Left renal cortex interstitium (tissue), 4 donors: ENCODE data around the gene KCNH4. TPM values are rescaled to one million over a fixed set of nuclear protein-coding genes. Genes with fewer than 3 reads are reported as not detected.
"Not testable (repeated sequence)": the region's sequence is repeated elsewhere in the genome, so short reads cannot be mapped to it uniquely, and the experiment has no call there.

Experiments
- DNase-seq, 4 donors: peaks; one replicate each; pipeline ENCODE4 v3.0.0-alpha.2; 2013; ENCODE audit warnings: low read depth in 4 of 4, low spot score in 2 of 4, missing footprints in 1 of 4
- polyA plus RNA-seq, 4 donors: library from polyadenylated mRNA; unstranded; fragments of 120-200 nt; gene quantifications; one replicate each; pipeline ENCODE4 v1.2.1, GENCODE V29; 2013; ENCODE audit not compliant: insufficient read length in 4 of 4

Gene KCNH4
- polyA plus RNA-seq, 4 donors = 0.03 to 0.09 (median 0.06) TPM

GRCh38 chr17:42142371-42142896 lies 38.5 kb downstream of the KCNH4 start:
- no peak for DNase-seq

- DNase-seq = no peak
Observed at GRCh38 chr17:42141382-42141781, 39.6 kb downstream of the KCNH4 start.

- DNase-seq = not testable (repeated sequence)
Observed at GRCh38 chr17:42140690-42141089, 40.3 kb downstream of the KCNH4 start.

- no peak for DNase-seq
Observed at GRCh38 chr17:42138749-42139492, 42.0 kb downstream of the KCNH4 start.

GRCh38 chr17:42136654-42137051 lies 44.3 kb downstream of the KCNH4 start:
- DNase-seq = no peak

- no peak for DNase-seq
Observed at GRCh38 chr17:42135664-42136653, 45.0 kb downstream of the KCNH4 start.

GRCh38 chr17:42135151-42135550 lies 45.8 kb downstream of the KCNH4 start:
- no peak for DNase-seq

- DNase-seq = no peak
Observed at GRCh38 chr17:42133461-42134041, 47.4 kb downstream of the KCNH4 start.

- DNase-seq = no peak
Observed at GRCh38 chr17:42132941-42133340, 48.0 kb downstream of the KCNH4 start.

GRCh38 chr17:42131981-42132432 lies 48.9 kb downstream of the KCNH4 start:
- DNase-seq = no peak

GRCh38 chr17:42131232-42131631 lies 49.7 kb downstream of the KCNH4 start:
- DNase-seq = no peak

GRCh38 chr17:42130310-42130936 lies 50.5 kb downstream of the KCNH4 start:
- DNase-seq = no peak

- no peak for DNase-seq
Observed at GRCh38 chr17:42129109-42129837, 51.7 kb downstream of the KCNH4 start.

GRCh38 chr17:42127414-42127813 lies 53.5 kb downstream of the KCNH4 start:
- no peak for DNase-seq

GRCh38 chr17:42126836-42127235 lies 54.1 kb downstream of the KCNH4 start:
- DNase-seq = no peak

GRCh38 chr17:42125565-42125964 lies 55.4 kb downstream of the KCNH4 start:
- no peak for DNase-seq

- DNase-seq = no peak
Observed at GRCh38 chr17:42124256-42124655, 56.7 kb downstream of the KCNH4 start.

- no peak for DNase-seq
Observed at GRCh38 chr17:42122371-42123303, 58.3 kb downstream of the KCNH4 start, which contains the start of gene HSPB9. HSPB9 (plus strand) TSS chr17:42122804; CDS start chr17:42122851, 47 bp downstream.
